Right atrium auricular region (tissue), 2 donors: ENCODE measurements around the gene AVPR1B. TPM values are rescaled to one million over a fixed set of nuclear protein-coding genes. Genes with fewer than 3 reads are reported as not detected.

Experiments
- DNase-seq: peaks from one replicate; pipeline ENCODE4 v3.0.0-alpha.2; 2019; ENCODE audit warnings: low spot score
- H3K27ac ChIP-seq, 2 donors: fragments of 200-600 bp; sonication (generic); 1 replicate in 1 of 2; 2 replicates in 1 of 2; pipeline ENCODE4 v1.5.1; 2016 to 2019
- H3K27me3 ChIP-seq, 2 donors: fragments of 200-600 bp; sonication (generic); one replicate each; pipeline versions ENCODE4 v1.5.1 to v1.6.0; 2017 to 2019
- H3K36me3 ChIP-seq: fragments of 200-600 bp; sonication (generic); one replicate; pipeline ENCODE4 v1.5.1; 2016
- H3K4me1 ChIP-seq, 2 donors: fragments of 200-600 bp; sonication (generic); one replicate each; pipeline versions ENCODE4 v1.5.1 to v1.6.0; 2017 to 2019
- H3K4me3 ChIP-seq, 2 donors: fragments of 200-600 bp; sonication (generic); 1 replicate in 1 of 2; 2 replicates in 1 of 2; pipeline ENCODE4 v1.5.1; 2017 to 2019; ENCODE audit warnings: mild to moderate bottlenecking in 1 of 2, moderate library complexity in 1 of 2
- H3K9me3 ChIP-seq, 2 donors: fragments of 200-600 bp; sonication (generic); one replicate each; pipeline ENCODE4 v1.5.1; 2019
- CTCF ChIP-seq, 2 donors: fragments of 200-600 bp; sonication (generic); IDR thresholded peaks; one replicate each; pipeline ENCODE4 v1.5.1; 2019; ENCODE audit warnings: antibody characterized with exemption in 2 of 2
- total RNA-seq, 2 donors: library from RNA; depleted of rRNA; stranded (reverse); fragments of >200 nt; gene quantifications; one replicate each; pipeline ENCODE4 v1.1.0, GENCODE V29; 2016

Gene AVPR1B
- total RNA-seq, 2 donors from 2014 or later: not detected

GRCh38 chr1:206142011-206142410 is 24.8 kb upstream of the AVPR1B start:
- no peak for TF ChIP-seq CTCF (IDR thresholded peaks at IDR 0.05)
- Histone ChIP-seq H3K9me3 (no peaks in the 10 kb centered on the region), H3K4me3 (no peak overlapping the region), H3K27ac (no peak overlapping the region), H3K36me3 (no peaks in the 10 kb centered on the region), H3K4me1 (no peaks in the 10 kb centered on the region), H3K27me3 (no peaks in the 10 kb centered on the region)
- no peak for DNase-seq

DNA sequence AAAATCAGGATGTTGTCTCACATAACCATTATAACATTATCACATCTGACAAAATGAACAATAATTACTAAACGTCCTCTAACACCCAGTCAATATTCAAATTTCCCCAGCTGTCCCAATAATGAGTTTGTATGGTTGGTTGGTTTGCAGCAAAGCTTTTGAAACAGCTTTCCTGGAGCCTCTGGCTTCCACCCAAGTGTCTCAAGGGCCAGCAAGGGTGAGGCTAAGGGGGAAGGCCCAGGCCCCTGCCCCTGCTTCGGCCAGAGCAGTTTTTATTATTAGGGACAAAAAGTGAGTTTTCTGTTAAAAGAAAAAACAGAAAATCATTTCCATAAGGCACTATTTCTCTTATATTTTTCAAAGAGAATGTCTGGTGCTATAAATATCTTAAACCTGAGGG is 19.1 kb upstream of the AVPR1B start:
- Histone ChIP-seq H3K27me3 (no peaks in the 10 kb centered on the region), H3K4me1 (no peaks in the 10 kb centered on the region), H3K9me3 (no peaks in the 10 kb centered on the region), H3K27ac (no peak overlapping the region), H3K36me3 (no peaks in the 10 kb centered on the region), H3K4me3 (no peak overlapping the region)
- TF ChIP-seq CTCF (IDR thresholded peaks at IDR 0.05): no peak
- DNase-seq: no peak

- DNase-seq: no peak
- H3K36me3 ChIP-seq: no peaks in the 10 kb centered on the region
- no peak overlapping the region for H3K27ac ChIP-seq
- no peak overlapping the region for H3K4me3 ChIP-seq
- no peaks in the 10 kb centered on the region for H3K9me3 ChIP-seq
- H3K4me1 ChIP-seq: no peaks in the 10 kb centered on the region
- TF ChIP-seq CTCF (IDR thresholded peaks at IDR 0.05): no peak
- H3K27me3 ChIP-seq: no peaks in the 10 kb centered on the region
These were observed 18.1 kb upstream of the AVPR1B start for GRCh38 chr1:206135248-206135647.

- Histone ChIP-seq H3K27me3 (no peaks in the 10 kb centered on the region), H3K4me1 (no peaks in the 10 kb centered on the region), H3K9me3 (no peaks in the 10 kb centered on the region), H3K27ac (no peak overlapping the region), H3K4me3 (no peak overlapping the region), H3K36me3 (no peaks in the 10 kb centered on the region)
- TF ChIP-seq CTCF (IDR thresholded peaks at IDR 0.05): no peak
- no peak for DNase-seq
These were observed 16.7 kb upstream of the AVPR1B start for GRCh38 chr1:206133751-206134415.

DNA sequence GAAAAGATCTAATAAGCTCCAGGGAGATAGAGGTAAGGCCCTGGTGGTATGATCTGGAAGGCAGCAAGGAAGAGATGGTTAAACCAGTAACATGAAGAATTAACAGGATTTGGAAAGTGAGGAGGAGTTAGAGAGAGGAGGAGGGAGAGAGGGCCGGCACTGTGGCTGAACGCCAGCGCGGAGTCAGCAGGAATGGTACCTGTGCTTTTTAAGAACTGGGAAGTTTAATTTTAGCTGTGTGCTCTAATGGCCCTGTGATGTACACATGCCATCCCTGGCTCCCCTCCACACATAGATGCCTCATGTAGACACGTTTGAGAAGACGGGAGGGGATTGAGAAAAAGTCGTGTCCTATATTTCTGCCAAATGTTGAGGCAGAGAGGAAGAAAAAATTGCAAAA is 13.8 kb upstream of the AVPR1B start:
- no peaks in the 10 kb centered on the region for H3K36me3 ChIP-seq
- TF ChIP-seq CTCF (IDR thresholded peaks at IDR 0.05): no peak
- no peak for DNase-seq
- no peak overlapping the region for H3K4me3 ChIP-seq
- H3K4me1 ChIP-seq: no peaks in the 10 kb centered on the region
- no peak overlapping the region for H3K27ac ChIP-seq
- H3K9me3 ChIP-seq: no peaks in the 10 kb centered on the region
- no peaks in the 10 kb centered on the region for H3K27me3 ChIP-seq

- Histone ChIP-seq H3K27me3 (no peaks in the 10 kb centered on the region), H3K36me3 (no peaks in the 10 kb centered on the region), H3K27ac (no peak overlapping the region), H3K9me3 (no peaks in the 10 kb centered on the region), H3K4me3 (no peak overlapping the region), H3K4me1 (no peaks in the 10 kb centered on the region)
- TF ChIP-seq CTCF (IDR thresholded peaks at IDR 0.05): no peak
- no peak for DNase-seq
These were observed 11.0 kb upstream of the AVPR1B start for GRCh38 chr1:206128196-206128595.
